HG03095 (cell line): ENCODE data around the gene DMPK.

Experiments
- ATAC-seq: cut with Tn5 transposase; IDR thresholded peaks from one replicate; pipeline ENCODE4 v1.9.1; 2021; ENCODE audit warnings: moderate library complexity; ENCODE audit not compliant: unreplicated experiment

Gene DMPK

DNA sequence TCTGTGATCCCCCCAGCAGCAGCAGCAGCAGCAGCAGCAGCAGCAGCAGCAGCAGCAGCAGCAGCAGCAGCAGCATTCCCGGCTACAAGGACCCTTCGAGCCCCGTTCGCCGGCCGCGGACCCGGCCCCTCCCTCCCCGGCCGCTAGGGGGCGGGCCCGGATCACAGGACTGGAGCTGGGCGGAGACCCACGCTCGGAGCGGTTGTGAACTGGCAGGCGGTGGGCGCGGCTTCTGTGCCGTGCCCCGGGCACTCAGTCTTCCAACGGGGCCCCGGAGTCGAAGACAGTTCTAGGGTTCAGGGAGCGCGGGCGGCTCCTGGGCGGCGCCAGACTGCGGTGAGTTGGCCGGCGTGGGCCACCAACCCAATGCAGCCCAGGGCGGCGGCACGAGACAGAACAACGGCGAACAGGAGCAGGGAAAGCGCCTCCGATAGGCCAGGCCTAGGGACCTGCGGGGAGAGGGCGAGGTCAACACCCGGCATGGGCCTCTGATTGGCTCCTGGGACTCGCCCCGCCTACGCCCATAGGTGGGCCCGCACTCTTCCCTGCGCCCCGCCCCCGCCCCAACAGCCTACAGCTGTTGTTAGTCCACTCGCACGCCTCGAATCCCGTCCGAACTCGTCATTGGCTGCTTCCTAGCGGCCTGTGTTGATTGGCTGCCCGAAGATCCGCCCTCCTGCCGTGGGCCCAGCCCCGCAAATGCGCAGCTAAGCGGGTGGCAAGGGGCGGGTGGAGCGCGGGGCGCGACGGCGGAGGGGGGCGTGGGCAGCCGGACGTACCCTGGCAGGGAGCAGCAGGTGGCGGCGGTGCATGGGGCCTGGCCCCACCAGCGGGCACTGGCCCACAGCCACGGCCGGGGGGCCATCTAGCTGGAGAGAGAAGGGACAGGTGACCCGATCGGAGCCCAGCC is 11.8 kb downstream of the DMPK start:
- ATAC-seq = peak; percentile 41

DNA sequence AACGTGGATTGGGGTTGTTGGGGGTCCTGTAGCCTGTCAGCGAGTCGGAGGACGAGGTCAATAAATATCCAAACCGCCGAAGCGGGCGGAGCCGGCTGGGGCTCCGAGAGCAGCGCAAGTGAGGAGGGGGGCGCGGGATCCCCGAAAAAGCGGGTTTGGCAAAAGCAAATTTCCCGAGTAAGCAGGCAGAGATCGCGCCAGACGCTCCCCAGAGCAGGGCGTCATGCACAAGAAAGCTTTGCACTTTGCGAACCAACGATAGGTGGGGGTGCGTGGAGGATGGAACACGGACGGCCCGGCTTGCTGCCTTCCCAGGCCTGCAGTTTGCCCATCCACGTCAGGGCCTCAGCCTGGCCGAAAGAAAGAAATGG is 12.5 kb downstream of the DMPK start:
- no peak for ATAC-seq

DNA sequence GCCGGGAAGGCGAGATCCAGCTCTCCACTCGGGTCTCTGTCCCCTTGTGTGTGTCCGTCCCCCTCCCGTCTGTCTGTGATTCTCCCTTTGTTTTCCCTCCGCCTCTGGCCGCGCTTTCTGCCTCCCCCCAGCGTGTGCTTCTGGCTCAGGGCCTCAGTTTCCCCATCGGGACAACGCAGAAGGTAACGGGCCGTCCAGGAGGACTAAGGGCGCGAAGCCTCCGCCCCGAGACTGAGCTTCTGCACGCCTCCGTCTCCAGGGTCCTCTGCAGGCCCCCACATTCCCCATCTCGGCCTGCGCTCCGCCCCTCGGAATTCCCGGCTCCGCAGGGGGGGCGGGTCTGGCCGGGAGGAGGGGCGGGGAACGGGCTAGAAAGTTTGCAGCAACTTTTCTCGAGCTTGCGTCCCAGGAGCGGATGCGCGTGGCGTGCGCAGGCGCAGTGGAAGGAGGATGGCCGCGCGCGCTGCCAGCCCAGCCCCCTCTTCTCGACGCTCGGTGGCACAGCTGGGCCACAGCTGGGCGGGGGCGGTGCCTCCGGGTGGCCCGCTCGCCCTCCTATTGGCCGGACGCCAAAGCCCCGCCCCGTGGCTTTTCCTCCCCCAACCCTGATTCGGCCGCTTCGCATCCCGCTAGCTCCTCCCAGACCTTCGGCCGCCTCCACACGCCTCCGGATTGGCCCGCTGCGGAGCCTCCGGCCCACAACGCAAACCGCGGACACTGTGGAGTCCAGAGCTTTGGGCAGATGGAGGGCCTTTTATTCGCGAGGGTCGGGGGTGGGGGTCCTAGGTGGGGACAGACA is 13.1 kb downstream of the DMPK start, which contains the start of gene SIX5:
TSS of gene SIX5 (minus strand) at position 269 of the 799 bp plus-strand sequence. CDS start 408 bp downstream, outside the sequence.
- ATAC-seq = peak; percentile 36

DNA sequence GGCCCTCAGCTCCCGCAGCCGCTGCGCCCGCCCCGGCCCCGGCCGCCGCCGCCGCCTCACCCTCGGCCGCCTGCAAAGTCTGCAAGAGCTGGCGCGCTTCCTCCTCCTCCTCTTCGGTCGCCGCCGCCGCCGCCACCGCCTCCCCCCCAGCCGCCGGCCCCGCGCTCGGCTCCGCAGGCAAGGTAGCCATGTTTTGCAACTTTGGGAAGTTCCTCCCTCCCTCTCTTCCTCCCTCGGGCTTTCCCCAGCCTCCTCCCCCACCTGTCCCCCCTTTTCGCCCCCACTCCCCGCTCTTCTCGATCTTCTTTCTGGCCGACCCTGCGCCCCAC is 13.7 kb downstream of the DMPK start:
- no peak for ATAC-seq

DNA sequence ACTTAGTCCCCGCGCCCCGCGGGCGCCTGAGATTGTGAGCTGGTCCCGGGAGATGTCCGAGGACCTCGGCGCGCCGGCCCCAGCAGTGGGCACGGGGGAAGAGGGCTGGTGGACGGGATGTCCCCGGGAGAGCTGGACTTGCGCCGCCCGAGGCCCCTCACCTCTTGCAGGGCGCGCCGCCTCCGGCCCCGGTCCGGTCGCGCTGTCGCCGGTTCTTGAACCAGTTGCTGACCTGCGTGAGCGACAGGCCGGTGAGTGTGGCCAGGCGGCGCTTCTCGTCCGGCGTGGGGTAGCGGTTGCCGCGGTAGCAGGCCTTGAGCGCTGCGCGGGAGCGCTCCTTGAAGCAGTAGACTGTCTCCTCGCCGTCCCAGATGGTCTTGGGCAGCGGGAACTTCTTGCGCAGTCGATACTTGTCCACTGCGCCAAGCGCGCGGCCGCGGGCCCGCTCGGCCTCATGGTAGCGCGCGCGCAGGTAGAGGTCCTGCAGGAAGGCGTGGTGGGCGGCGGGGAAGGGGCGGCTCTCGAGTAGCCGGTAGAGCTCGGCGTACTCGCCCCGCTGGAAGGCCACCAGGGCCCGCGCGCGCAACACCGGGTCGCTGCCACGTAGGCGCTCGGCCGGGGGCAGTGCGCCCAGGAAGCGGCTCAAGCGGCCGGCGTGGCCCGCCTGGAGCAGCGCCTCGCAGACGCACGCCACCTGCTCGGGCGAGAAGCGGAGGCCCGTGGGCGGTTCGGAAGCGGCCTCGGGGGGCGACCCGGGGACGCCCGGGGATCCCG is 14.2 kb downstream of the DMPK start:
- ATAC-seq = no peak

DNA sequence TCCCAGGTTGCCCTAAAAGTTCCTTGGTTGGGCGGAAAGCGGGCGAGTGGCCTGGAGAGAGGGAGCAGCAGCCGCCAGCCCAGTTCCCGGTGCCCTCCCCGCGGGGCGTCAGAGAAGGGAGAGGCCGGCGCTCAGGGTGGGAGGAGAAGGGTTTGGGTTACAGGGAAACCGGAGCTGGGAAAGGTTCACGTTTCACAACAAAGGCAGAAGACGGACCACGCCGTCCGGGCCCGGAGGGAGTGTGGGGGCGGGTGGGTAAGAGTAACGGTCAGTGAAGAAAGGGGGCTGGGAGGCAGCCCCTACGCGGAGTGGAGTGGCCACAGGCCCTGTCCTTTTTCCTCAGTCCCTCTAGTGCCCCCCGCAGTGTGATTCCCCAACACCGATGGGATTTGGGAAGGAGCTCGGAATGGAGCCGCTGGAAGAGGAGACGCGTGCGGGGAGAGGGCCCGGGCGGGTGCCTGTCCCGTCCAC is 14.8 kb downstream of the DMPK start:
- ATAC-seq = no peak

DNA sequence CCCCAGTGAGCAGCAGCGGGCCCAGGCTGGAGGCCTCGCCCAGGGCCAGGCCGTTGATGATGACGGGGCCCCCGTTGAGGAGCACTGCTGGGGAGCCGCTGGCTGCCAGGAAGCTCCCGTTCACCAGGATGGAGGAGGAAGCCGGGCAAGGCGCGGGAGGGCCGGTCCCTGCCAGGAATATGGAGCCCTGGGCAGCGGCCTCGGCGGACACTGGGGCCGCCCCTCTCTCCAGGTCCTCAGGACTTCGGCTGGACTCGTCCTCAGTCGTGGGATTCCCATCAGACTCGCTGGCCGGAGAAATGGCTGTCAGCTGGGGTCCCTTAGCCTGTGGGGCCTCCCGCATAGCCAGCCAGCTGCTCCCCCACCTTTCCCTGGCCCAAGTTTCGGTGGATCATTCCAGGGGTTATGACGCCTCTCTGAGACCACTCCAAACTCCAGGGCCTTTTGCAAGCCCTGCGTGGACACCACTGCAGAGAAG is 15.4 kb downstream of the DMPK start:
- no peak for ATAC-seq

DNA sequence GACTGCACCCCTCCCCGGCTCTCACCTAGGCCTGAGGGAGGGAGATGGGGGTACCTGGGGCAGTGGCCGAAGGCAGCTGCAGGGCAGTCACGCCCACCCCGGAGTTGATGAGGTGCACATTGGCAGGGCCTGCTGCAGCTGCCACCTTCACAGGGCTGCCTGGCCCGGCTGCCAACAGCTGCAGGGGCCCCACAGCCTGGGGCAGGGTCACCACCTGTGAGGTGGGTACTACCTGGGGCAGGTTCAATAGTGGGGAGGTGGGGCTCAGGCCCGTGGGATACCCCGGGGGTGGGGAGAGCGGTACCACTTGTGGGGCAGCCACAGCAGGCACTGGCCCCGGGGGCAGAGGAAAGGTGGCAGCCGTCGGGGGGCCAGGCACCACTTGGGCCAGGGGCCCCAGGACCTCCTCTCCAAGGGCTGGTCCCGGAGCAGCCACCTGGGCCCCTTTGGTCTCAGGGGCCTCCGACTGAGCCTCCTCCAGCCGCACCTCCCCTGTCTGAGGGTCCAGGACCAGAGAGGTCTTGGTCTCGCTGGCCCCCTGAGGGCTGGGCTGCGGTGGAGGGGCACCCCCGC is 15.9 kb downstream of the DMPK start:
- ATAC-seq = no peak

DNA sequence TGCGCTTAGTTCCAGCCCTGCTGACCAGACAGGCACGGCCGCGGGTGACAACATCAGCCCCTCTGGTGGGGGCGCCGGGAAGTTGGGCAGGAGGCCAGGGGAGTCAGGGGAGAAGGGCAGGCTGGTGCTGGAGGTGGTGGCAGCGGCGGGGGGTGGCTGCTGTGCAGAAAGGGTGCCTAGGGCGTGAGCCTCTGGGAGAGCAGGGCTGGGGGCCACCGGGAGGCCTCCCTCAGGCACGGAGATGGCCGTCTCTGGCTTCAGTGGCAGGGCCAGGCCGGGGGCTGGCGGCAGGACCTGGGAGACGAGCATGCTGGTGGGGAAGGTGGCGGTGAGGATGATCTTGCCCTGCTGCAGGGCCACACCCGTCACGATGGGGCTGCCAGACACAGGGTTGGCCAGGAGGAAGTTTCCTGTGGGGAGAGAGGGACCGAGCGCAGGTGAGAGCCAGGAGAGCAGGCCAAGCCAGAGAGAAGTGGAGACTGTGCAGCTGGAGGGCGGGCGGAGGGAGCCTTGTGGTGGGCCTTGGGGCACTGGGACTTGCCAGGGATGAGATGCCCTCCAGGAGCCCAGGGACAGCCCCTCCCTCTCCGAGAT is 16.5 kb downstream of the DMPK start:
- no peak for ATAC-seq

DNA sequence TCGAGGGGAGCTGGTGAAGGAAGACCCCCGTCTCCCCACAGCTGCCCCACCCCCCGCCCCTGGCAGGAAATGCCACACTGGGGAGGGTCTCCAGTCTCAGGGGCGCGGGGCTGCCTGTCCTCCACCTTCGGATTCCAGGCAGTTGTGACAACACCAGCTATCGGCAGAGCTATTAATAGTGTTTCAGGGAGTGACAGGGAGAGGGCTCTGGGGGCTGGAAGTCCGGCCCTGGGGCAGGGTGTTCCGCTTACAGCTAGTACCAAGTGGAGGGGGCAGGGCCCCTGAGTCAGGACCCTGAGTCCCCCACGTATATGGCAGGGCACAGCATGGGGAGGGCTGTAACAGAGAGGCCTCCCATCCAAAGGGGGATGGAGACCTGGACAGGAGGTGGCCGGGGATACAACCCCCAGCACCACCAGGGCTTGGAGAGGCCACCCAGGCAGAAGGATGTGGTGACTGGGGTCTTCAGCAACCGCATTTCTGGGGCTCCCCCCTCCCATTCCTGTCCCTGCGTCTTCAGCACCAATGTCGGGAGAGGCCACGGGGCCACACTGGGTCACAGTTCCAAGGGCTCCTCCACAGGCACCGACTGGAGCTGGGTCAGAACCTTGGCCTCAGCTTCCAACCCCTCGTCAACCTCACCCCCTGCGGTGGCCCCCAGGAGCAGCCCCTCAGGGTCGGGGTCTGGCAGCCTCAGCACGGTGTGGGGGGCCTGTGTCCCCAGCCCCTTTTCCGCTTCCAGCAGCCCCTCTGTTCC is 17.2 kb downstream of the DMPK start:
- ATAC-seq = no peak

DNA sequence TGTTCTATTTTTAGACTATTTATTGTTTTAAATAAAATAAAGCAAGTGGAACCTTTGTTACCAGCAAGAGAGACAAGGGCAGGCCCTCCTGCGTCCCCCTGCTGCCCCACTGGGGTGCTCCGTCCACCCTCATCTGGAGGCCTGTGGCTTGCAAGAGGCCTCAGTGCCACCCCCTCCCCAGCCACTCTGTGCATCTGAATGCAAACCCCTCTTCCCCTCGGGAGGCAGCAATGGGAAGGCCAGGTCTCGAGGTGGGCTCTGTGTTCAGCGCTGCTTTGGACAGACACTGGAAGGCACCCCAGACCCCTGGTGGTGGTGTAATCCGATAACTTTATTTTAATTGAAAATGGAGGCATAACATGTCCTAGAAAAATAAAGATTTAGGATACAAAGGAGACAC is 17.8 kb downstream of the DMPK start:
- no peak for ATAC-seq

DNA sequence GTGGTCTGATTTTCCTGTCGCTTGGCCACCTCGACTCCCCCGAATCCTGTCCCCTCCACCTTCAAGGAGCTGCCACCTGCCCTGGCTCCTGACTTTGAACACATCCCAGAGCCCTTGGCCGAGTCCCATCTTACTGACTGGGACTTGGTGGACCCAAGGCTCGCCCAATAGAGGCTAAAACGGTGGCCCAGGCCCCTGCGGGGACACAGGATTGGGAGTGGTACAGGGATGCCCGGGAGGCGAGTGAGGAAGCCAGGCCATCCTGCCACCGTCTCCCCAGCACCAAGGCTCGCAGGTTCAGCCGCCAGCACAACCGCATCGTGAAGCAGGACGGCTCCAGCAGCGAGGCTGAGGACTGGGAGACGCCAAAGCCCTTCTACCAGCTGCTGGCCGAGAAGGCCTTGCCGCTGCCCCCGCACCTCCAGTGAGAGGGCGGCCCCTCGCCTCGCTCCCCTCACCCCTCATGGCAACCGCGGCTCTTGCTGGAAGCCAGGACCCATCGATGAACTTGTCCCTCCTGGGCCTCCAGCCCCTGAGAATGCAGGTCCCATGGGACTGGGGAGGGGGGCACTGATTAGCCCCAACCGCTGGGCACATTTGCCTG is 18.5 kb downstream of the DMPK start:
- no peak for ATAC-seq

DNA sequence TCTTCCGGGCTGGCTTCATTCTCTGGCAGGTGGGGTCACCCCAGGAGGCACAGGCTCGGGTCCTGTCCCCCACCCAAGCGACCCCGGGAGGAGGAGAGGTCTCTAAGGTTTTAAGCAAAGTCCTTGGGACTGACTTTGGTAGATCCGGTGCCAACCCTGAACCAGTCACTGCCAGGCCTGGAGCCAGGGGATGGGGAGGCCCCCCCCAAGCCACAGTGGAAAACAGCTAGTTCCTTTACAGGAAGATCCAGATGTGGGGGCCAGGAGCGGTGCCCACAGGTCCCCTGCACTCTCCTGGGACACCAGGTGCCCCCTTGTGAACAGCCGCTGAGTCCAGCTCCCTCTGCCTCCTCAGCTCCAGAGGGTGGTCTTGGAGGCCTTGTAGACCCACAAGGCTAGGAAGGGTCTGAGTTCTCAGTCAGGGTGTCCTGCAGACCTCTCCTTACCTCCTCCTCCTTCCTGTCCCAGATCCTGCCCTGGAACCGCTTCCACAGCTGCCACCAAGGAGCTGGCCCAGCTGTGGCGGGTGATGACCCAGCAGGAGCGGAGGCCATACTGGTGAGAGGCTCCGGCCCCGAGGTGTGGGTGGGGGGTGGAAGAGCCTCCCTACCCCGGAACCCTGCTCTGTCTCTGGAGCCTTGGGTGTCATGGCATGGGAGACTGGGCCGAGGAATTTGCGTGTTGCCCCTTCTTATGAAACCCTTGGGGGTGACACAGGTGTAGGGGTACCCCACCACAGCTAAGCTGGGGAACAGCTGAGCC is 19.2 kb downstream of the DMPK start:
- ATAC-seq = no peak

DNA sequence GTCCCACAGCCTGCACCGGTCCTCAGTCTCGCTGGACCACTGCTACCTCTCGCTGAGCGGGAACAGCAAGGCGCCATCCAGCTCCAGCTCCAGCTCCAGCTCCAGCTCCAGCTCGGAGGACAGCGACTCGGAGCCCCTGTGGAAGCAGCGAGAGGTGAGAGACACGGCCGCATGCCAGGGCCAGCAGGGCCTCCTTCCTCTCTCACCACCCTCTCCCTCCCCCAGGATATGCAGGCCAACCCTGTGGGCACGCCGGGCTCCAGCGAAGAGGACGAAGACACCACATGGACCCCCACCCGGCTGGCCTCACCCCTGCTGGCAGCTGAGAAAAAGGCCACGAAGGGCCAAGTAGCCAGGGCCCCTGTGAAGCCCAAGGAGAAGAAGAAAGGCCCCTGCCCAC is 20.6 kb downstream of the DMPK start:
- no peak for ATAC-seq

DNA sequence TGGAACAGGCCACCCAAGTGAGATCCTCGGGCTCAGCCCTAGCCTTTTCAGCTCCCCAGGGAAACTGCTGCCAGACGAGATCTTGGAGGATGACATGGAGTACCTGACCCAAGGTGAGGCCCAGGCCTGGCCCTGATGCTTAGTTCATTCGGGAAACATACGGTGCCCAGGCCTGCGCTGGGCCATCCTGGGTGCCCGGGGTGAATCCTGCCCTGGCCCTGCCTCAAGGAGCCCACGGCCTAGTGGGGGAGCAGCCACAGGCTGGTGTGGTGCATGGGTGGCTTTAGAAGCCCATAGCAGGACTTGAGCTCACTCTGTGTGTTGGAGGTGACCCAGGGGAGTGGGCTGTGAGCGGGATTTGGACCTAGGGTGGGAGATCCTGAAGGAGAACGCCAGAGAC is 23.4 kb downstream of the DMPK start:
- no peak for ATAC-seq

DNA sequence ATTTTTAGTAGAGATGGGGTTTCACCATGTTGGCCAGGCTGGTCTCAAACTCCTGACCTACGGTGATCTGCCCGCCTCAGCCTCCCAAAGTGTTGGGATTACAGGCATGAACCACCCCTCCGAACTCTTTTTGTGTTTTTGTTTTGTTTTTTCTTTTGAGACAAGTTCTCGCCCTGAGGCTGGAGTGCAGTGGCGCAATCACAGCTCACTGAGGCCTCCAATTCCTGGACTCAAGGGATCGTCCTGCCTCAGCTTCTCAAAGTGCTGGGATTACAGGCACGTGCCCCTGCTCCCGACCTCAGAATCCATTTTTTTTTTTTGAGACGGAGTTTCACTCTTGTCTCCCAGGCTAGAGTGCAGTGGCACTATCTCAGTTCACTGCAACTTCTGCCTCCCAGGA is 24.6 kb downstream of the DMPK start:
- no peak for ATAC-seq

DNA sequence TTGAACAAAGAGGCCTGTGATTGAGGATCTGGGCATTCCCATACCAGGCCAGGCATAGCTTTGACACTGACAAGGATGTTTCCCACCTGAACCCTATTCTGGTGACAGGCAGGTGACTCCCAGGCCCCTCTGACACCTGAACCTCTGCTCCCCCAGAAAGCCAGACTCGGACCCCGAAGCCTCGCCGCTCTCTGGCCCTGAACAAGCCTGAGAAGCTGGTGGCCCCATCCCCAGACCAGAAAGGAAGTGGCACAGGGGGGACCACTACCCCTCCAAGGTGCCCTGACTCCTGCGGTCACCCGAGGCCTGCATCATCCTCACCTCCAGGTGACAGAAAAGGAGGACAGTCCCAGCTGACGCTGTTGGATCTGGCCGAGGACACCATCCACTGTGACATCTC is 28.0 kb downstream of the DMPK start:
- ATAC-seq = no peak

DNA sequence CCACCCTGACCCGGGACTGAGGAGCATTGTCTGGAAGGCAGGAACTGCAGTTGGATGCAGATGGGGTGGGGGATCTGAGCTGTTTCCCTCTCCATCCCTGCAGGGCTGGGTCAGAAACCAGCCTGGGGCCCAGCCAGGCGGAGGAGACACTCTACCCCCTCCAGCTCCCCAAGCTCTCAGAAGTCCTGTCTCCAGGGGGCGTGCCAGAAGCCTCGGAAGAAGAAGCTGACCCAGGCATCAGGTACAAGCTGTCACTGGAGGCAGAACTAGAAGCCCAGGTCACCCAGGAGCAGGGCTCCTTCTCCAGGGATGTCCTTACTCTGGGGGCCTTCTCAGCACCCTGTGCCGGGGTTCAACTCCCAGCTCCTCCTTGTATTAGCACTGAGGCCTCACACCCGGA is 28.7 kb downstream of the DMPK start:
- no peak for ATAC-seq

DNA sequence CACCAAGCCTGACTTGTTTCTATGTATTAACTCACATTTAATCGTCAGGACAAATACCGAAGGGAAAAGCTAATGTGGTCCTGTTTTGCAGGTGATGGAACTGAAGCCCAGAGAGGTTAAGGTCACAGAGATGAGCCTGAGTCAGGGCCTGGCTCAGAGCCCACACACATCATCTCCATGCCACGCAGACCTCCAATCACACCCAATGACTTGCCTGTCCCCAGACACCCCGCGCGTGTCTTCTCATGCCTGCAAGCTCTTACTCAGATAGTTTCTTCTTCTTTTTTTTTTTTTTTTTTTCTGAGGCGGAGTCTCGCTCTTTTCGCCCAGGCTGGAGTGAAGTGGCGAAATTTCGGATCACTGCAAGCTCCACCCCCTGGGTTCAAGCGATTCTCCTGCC is 29.7 kb downstream of the DMPK start:
- ATAC-seq = no peak
